RWPE1 (cell line): ENCODE measurements around the gene CACTIN.

Experiments used
- CTCF ChIA-PET: fragments of 350-600 bp; sonication (Branson Sonifier 250); formaldehyde crosslinking; extraction: SDS; loops from one replicate; lab custom pipeline; 2021; lab: Yijun Ruan, JAX
- POLR2A ChIA-PET: fragments of 400-600 bp; formaldehyde crosslinking; extraction: SDS; loops from one replicate; lab custom pipeline; 2020; ENCODE audit warnings: antibody characterized with exemption; ENCODE audit not compliant: low non-redundant PET; lab: Yijun Ruan, JAX
- DNase-seq: peaks from one replicate; pipeline ENCODE4 v3.0.0; 2012; ENCODE audit warnings: low spot score
- H3K27ac ChIP-seq: fragments of 450-650 bp; 2 replicates; pipeline ENCODE4 v1.5.1; 2017
- TF ChIP-seq, protein P1 (sequence below): fragments of 450-650 bp; conservative IDR thresholded peaks from 2 replicates; pipeline ENCODE4 v1.5.1; 2017; ENCODE audit warnings: low read depth, mild to moderate bottlenecking

The CACTIN gene

DNA sequence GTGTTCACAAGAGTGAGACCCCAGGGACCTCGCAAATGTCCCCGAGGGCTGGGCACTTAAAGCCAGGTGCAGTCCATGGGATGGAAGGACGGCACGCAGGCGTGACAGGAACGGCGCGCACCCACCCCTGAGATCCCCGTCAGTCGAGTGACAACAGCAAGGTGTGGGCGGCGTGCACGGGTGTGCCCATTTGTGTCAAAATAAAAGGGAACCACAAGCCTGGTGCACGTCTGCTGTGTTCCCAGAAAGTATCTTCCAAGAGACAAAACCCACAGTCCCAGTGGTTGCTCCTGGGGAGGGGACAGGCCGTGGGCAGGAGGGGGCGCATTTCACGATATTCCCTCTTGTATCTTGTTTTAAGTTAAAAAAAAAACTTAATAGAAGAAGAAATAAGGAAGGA lies 15.7 kb upstream of the CACTIN start:
- POLR2A ChIA-PET, result no interaction called here
- DNase-seq, result no peak
- CTCF ChIA-PET, result no interaction called here
- H3K27ac ChIP-seq, result no peak overlapping the region
- TF ChIP-seq, protein P1, sequence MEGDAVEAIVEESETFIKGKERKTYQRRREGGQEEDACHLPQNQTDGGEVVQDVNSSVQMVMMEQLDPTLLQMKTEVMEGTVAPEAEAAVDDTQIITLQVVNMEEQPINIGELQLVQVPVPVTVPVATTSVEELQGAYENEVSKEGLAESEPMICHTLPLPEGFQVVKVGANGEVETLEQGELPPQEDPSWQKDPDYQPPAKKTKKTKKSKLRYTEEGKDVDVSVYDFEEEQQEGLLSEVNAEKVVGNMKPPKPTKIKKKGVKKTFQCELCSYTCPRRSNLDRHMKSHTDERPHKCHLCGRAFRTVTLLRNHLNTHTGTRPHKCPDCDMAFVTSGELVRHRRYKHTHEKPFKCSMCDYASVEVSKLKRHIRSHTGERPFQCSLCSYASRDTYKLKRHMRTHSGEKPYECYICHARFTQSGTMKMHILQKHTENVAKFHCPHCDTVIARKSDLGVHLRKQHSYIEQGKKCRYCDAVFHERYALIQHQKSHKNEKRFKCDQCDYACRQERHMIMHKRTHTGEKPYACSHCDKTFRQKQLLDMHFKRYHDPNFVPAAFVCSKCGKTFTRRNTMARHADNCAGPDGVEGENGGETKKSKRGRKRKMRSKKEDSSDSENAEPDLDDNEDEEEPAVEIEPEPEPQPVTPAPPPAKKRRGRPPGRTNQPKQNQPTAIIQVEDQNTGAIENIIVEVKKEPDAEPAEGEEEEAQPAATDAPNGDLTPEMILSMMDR, result no peak

DNA sequence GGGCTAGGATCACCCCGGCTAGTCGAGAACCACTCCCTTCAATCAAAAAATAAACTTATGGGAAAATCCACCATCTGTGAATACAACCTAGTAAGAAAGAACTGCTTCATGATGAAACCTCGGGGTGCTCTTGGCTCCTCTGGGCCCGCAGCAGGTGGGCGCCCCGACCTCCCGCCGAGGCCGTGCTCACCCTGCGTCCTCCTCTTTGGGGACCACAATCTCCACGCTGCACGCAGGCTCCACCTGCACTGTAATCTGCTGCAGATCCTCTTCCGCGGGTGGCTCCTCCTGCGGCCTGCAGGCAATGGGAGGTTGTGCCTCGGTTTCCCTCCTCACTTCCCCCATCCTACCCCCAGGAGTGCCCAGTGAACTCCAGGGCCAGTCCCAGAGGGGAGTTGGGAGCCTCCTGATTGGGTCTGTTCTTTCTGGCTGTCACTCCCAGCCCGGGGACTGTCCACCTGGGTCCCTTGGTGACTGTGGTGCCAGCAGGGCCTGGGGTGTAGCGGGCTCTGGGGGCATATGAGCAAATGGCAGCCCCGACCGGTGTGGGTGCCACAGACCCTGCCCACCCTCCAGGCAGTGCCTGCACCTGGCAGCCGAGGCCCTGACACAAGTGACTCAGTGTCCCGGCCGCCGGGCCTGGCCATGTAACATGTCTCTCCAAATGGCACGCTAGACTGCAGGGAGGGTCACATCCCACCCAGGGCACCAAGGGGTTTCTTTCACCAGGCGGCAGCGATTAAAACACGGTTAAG lies 15.1 kb upstream of the CACTIN start:
- CTCF ChIA-PET, result no interaction called here

DNA sequence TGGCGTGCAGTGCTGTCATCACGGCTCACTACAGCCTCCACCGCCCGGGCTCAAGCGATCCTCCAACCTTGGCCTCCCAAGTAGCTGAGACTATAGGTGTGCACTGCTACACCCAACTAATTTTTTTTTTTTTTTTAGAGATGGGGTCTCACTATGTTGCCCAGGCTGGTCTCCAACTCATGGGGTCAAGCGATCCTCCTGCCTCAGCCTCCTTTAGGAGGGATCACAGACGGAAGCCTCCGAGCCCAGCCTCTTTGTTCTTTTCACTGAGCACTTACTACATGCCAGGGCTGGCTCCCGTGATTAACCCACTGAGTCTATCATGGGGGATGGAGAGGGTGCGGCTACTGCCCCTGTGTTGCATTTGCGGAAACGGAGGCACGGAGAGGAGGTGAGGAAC lies 12.9 kb upstream of the CACTIN start:
- ChIA-PET CTCF (no interaction called here), POLR2A (no interaction called here)
- no peak overlapping the region for H3K27ac ChIP-seq
- TF ChIP-seq, protein P1, result no peak
- DNase-seq, result no peak

More for the DNA sequence above, 15.1 kb upstream of the CACTIN start:
- H3K27ac ChIP-seq, result no peak overlapping the region
- TF ChIP-seq, protein P1, result no peak
- POLR2A ChIA-PET, result no interaction called here
- no peak for DNase-seq

DNA sequence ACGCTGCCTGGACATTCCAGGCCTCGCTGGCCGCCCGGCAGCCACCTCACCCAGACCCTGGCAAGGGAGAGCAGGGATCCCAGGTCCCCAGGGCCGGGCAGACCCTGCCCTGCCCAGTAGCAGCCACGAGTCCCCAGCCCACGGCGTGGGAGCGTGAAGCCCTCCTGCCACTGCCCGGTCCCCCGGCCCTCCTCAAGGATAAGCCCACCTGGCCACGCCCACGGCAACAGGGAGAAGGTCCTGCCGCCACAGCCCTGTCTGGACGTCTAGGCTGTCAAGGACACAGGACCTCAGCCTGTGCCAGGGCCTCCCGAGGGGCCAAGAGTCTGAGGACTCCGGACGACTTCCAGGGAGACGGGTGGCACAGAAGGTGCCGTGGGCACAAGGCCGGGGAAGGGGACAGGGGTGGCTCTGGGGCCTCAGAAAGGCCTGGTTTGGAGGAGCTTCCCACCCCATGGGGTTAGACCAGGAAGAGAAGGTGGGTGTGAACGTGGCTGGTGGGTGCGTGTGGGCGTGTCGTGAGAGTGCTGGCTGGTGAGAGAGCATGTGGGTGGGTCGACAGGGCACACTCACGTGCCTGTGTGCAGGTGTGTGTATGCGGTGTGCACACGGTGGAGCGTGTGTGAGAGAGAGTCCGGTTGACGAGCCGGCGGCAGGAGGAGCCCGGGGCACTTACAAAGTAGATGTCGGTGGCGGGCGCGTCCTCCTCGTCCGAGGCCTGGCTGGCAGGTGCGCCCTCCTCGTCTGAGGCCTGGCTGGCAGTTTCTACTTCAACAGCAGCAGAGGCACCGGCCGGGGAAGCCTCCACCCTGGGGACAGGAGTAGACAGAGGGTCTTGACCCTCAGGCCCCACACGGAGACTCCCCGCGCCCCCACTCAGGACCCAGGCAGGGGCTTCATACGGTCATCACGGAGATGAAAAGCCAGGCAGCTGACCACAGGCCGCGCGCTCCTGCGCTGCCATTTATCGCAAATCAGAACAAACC lies 11.9 kb upstream of the CACTIN start:
- CTCF ChIA-PET, result no interaction called here

DNA sequence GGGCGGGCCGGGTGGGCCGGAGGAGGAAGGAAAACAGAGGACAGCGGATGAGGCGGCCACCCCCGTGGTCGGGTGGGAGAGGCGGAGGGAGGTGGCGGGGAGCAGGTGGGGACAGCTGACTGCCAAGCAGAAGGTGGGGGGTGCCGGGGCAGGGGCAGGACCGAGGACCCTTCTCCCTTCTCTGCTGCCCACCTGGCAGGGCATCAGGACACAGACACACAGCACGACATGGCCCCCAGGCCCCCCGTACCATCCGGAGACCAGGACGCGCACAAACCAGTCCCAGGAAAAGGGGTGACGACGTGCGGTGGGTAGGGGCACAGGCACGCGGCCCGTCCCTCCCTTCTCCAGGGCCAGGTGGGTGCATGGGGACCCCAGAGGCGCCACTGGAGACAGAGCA lies 11.0 kb upstream of the CACTIN start:
- H3K27ac ChIP-seq, result no peak overlapping the region
- DNase-seq, result no peak
- POLR2A ChIA-PET, result no interaction called here
- CTCF ChIA-PET, result no interaction called here
- TF ChIP-seq, protein P1, result no peak

More for the DNA sequence above, 11.9 kb upstream of the CACTIN start:
- no peak overlapping the region for H3K27ac ChIP-seq
- DNase-seq, result no peak
- POLR2A ChIA-PET, result no interaction called here
- TF ChIP-seq, protein P1, result no peak

DNA sequence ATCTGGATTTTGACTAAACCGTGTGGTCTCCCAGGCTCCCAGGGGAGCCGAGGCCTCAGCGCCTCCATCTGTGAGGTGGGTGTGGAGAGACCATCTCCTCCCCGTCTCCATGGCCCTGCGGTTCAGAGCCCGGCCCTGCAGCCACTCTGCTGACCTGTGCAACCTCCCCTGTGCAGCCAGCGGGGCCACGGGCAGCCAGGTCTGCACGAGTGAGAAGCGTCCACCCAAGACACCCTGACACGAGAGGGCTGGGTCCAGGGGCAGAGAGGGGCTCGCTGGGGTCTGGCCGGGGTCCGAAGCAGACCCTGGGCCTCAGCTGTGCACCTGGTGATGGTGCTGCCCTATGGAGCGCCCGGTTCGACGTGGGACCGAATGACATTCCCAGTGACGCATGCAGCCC lies 10.4 kb upstream of the CACTIN start:
- CTCF ChIA-PET, result no interaction called here
- POLR2A ChIA-PET, result no interaction called here
- TF ChIP-seq, protein P1, result no peak
- no peak for DNase-seq
- no peak overlapping the region for H3K27ac ChIP-seq
